ENCODE results near the gene RPLP1.
"Not testable (repeated sequence)": the region's sequence is repeated elsewhere in the genome, so short reads cannot be mapped to it uniquely, and the experiment has no call there.

RPLP1 gene

GRCh38 chr15:69443032-69443611 lies 9.5 kb upstream of the RPLP1 start:
- DNase-seq: no peak

- no peak for DNase-seq
These were observed 7.9 kb upstream of the RPLP1 start for GRCh38 chr15:69444686-69445085.

GRCh38 chr15:69446953-69447352 lies 5.7 kb upstream of the RPLP1 start:
- DNase-seq: no peak

- not testable (repeated sequence) for DNase-seq
These were observed 2.4 kb upstream of the RPLP1 start for GRCh38 chr15:69450221-69450620.

GRCh38 chr15:69450968-69451695 lies 1.5 kb upstream of the RPLP1 start:
- DNase-seq: no peak

- DNase-seq: peak; percentile 34
These were observed 497 bp upstream of the RPLP1 start for GRCh38 chr15:69451951-69452691.

- DNase-seq: no peak
These were observed 2.3 kb downstream of the RPLP1 start for GRCh38 chr15:69454953-69455352.

- no peak for DNase-seq
These were observed 3.9 kb downstream of the RPLP1 start for GRCh38 chr15:69456208-69457166.

- DNase-seq: peak; percentile 33
These were observed 5.0 kb downstream of the RPLP1 start for GRCh38 chr15:69457304-69458280.

- no peak for DNase-seq
These were observed 6.4 kb downstream of the RPLP1 start for GRCh38 chr15:69459066-69459465.

- DNase-seq: no peak
These were observed 7.9 kb downstream of the RPLP1 start for GRCh38 chr15:69460481-69460880.

GRCh38 chr15:69462030-69462492 lies 9.4 kb downstream of the RPLP1 start:
- no peak for DNase-seq

GRCh38 chr15:69462493-69463181 lies 10.0 kb downstream of the RPLP1 start:
- peak; percentile 98 for DNase-seq

GRCh38 chr15:69463182-69463756 lies 10.7 kb downstream of the RPLP1 start:
- DNase-seq: no peak

GRCh38 chr15:69465253-69465652 lies 12.6 kb downstream of the RPLP1 start:
- no peak for DNase-seq

- no peak for DNase-seq
These were observed 14.1 kb downstream of the RPLP1 start for GRCh38 chr15:69466733-69467132.

GRCh38 chr15:69467636-69468035 lies 15.0 kb downstream of the RPLP1 start:
- DNase-seq: no peak

- peak; percentile 79 for DNase-seq
These were observed 15.9 kb downstream of the RPLP1 start for GRCh38 chr15:69468241-69469121.

- DNase-seq: peak; percentile 50
These were observed 17.0 kb downstream of the RPLP1 start for GRCh38 chr15:69469467-69470201.
